Sigmoid colon (tissue), 7 donors: Measurements from ENCODE around the gene MYL7. TPM values are rescaled to one million over a fixed set of nuclear protein-coding genes. Genes with fewer than 3 reads are reported as not detected.

ENCODE experiments used
- DNase-seq: peaks from one replicate; pipeline ENCODE4 v3.0.0-alpha.2; 2019
- H3K27ac ChIP-seq, 4 donors: fragments of 200-600 bp; sonication (generic); one replicate each; pipeline ENCODE4 v1.5.1; 2016 to 2019; ENCODE audit warnings: mild to moderate bottlenecking in 1 of 4
- H3K27me3 ChIP-seq, 3 donors: fragments of 200-600 bp; sonication (generic); one replicate each; pipeline ENCODE4 v1.5.1; 2019; ENCODE audit warnings: mild to moderate bottlenecking in 1 of 3
- H3K36me3 ChIP-seq, 4 donors: fragments of 200-600 bp; sonication (generic); one replicate each; pipeline ENCODE4 v1.5.1; 2016 to 2019
- H3K4me1 ChIP-seq, 4 donors: fragments of 200-600 bp; sonication (generic); one replicate each; pipeline ENCODE4 v1.5.1; 2017 to 2019
- H3K4me3 ChIP-seq, 4 donors: fragments of 200-600 bp; sonication (generic); one replicate each; pipeline ENCODE4 v1.5.1; 2017 to 2019; ENCODE audit warnings: mild to moderate bottlenecking in 2 of 4, moderate library complexity in 1 of 4
- H3K9me3 ChIP-seq, 4 donors: fragments of 200-600 bp in 3 of 4; sonication (generic) in 3 of 4; one replicate each; pipeline versions ENCODE4 v1.5.1 to v1.6.1; 2013 to 2019
- CTCF ChIP-seq, 4 experiments: fragments of 450-650 bp in 3 of 4; fragments of 200-600 bp in 1 of 4; IDR thresholded peaks; one replicate each; pipeline ENCODE4 v1.5.1; 2016 to 2019; ENCODE audit warnings: antibody characterized with exemption in 4 of 4, mild to moderate bottlenecking in 3 of 4, moderate library complexity in 2 of 4
- EP300 ChIP-seq, 4 donors: sonication (generic); formaldehyde crosslinking; IDR thresholded peaks; one replicate each; pipeline ENCODE4 v1.6.1; 2017; ENCODE audit warnings: antibody characterized with exemption in 4 of 4
- POLR2A ChIP-seq, 2 donors: fragments of 450-650 bp; IDR thresholded peaks; one replicate each; pipeline ENCODE4 v1.6.1; 2016; ENCODE audit warnings: antibody characterized with exemption in 2 of 2, mild to moderate bottlenecking in 2 of 2, moderate library complexity in 2 of 2
- POLR2AphosphoS5 ChIP-seq, 4 donors: sonication (generic); formaldehyde crosslinking; IDR thresholded peaks; one replicate each; pipeline ENCODE4 v1.6.1; 2017; ENCODE audit warnings: antibody characterized with exemption in 4 of 4
- WGBS, 2 donors: extraction: QIAGEN DNeasy Blood & Tissue Kit; methylation state at CpG; one replicate each; pipeline ENCODE4 v1.1.7; 2013; 5-methylcytosine and 5-hydroxymethylcytosine counted together
- intact Hi-C: fragments of 100-400 bp; cut with DNase I; formaldehyde crosslinking; loops from one replicate; pipeline ENCODE4 v1.15.1; 2023
- polyA plus RNA-seq, 3 donors: library from polyadenylated mRNA; stranded (reverse); fragments of 200-250 nt; gene quantifications; one replicate each; pipeline ENCODE4 v1.2.3, GENCODE V29; 2013
- total RNA-seq, 4 donors: library from RNA; depleted of rRNA; stranded (reverse); fragments of >200 nt; gene quantifications; one replicate each; pipeline ENCODE4 v1.1.0, GENCODE V29; 2016
- donor health status: healthy with polysubstance abuse.
- donor health status: Bipolar disorder and iron deficiency.
- donor health status: healthy.

MYL7 gene
- total and polyA plus RNA-seq, 7 donors, result 0.39 to 7.2 TPM; not detected in 5

GRCh38 chr7:44184206-44184872 is 43.2 kb upstream of the MYL7 start:
- DNase-seq, result no peak
- no peak for TF ChIP-seq POLR2AphosphoS5 (IDR thresholded peaks at IDR 0.05)
- no peak for TF ChIP-seq POLR2A (IDR thresholded peaks at IDR 0.05)
- no peak for TF ChIP-seq EP300 (IDR thresholded peaks at IDR 0.05)
- TF ChIP-seq CTCF (IDR thresholded peaks at IDR 0.05), result no peak

GRCh38 chr7:44183386-44183785 is 42.3 kb upstream of the MYL7 start:
- DNase-seq, result no peak
- TF ChIP-seq POLR2AphosphoS5 (IDR thresholded peaks at IDR 0.05) (no peak), POLR2A (IDR thresholded peaks at IDR 0.05) (no peak), CTCF (IDR thresholded peaks at IDR 0.05) (no peak), EP300 (IDR thresholded peaks at IDR 0.05) (no peak)
- H3K27me3 ChIP-seq, result no peaks in the 10 kb centered on the region
- no peaks in the 10 kb centered on the region for H3K36me3 ChIP-seq
- H3K4me3 ChIP-seq, result no peak overlapping the region
- intact Hi-C loops, result no loop called here
- no peaks in the 10 kb centered on the region for H3K4me1 ChIP-seq
- H3K27ac ChIP-seq, result no peak overlapping the region
- no peaks in the 10 kb centered on the region for H3K9me3 ChIP-seq
- 22 to 57% methylated on average over 2 of the region's 2 CpGs for WGBS, 2 donors

More at GRCh38 chr7:44184206-44184872, 43.2 kb upstream of the MYL7 start:
- H3K27me3 ChIP-seq, result no peaks in the 10 kb centered on the region
- intact Hi-C loops, result no loop called here
- no peak overlapping the region for H3K27ac ChIP-seq
- WGBS, 2 donors, result 70 to 77% methylated on average over 16 of the region's 16 CpGs
- H3K4me3 ChIP-seq, result no peak overlapping the region
- H3K9me3 ChIP-seq, result no peaks in the 10 kb centered on the region
- no peaks in the 10 kb centered on the region for H3K36me3 ChIP-seq
- no peaks in the 10 kb centered on the region for H3K4me1 ChIP-seq

GRCh38 chr7:44182827-44183226 is 41.7 kb upstream of the MYL7 start:
- Histone ChIP-seq H3K27me3 (no peaks in the 10 kb centered on the region), H3K27ac (no peak overlapping the region), H3K4me3 (no peak overlapping the region), H3K9me3 (no peaks in the 10 kb centered on the region), H3K36me3 (no peaks in the 10 kb centered on the region), H3K4me1 (no peaks in the 10 kb centered on the region)
- no peak for TF ChIP-seq CTCF (IDR thresholded peaks at IDR 0.05)
- TF ChIP-seq POLR2A (IDR thresholded peaks at IDR 0.05), result no peak
- no peak for TF ChIP-seq EP300 (IDR thresholded peaks at IDR 0.05)
- no peak for TF ChIP-seq POLR2AphosphoS5 (IDR thresholded peaks at IDR 0.05)
- WGBS, 2 donors, result 74 to 79% methylated on average over 5 of the region's 5 CpGs
- no peak for DNase-seq
- intact Hi-C loops, result no loop called here

- no peaks in the 10 kb centered on the region for H3K9me3 ChIP-seq
- DNase-seq, result no peak
- whole genome bisulfite sequencing, 2 donors, result 51 to 72% methylated on average over 3 of the region's 3 CpGs
- no peak overlapping the region for H3K27ac ChIP-seq
- no peaks in the 10 kb centered on the region for H3K36me3 ChIP-seq
- intact Hi-C loops, result no loop called here
- H3K4me3 ChIP-seq, result no peak overlapping the region
- no peaks in the 10 kb centered on the region for H3K4me1 ChIP-seq
- TF ChIP-seq CTCF (IDR thresholded peaks at IDR 0.05), result no peak
- TF ChIP-seq POLR2A (IDR thresholded peaks at IDR 0.05), result no peak
- no peak for TF ChIP-seq EP300 (IDR thresholded peaks at IDR 0.05)
- no peak for TF ChIP-seq POLR2AphosphoS5 (IDR thresholded peaks at IDR 0.05)
- H3K27me3 ChIP-seq, result no peaks in the 10 kb centered on the region
Measured at GRCh38 chr7:44180631-44181030, 39.5 kb upstream of the MYL7 start.
